ENCODE results near the gene LONP1.

GRCh38 chr19:5684694-5685430, 35.1 kb downstream of the LONP1 start:
- no peak for TF ChIP-seq CTCF (conservative IDR thresholded peaks at IDR 0.05)
- TF ChIP-seq ZFX (IDR thresholded peaks at IDR 0.05): no peak
